AG09319 (cell line): ENCODE results near the gene AGK.
"Not testable (repeated sequence)": the region's sequence is repeated elsewhere in the genome, so short reads cannot be mapped to it uniquely, and the experiment has no call there.

Source experiments
- DNase-seq: peaks from one replicate; pipeline ENCODE4 v3.0.0-alpha.2; 2010; ENCODE audit warnings: low read depth; ENCODE audit errors: extremely low read depth
- CTCF ChIP-seq: IDR thresholded peaks from 2 replicates; pipeline ENCODE4 v1.5.1; 2011; ENCODE audit warnings: low read depth, mild to moderate bottlenecking, inconsistent platforms, low read length, moderate library complexity

The AGK gene

GRCh38 chr7:141575654-141576448 is 24.6 kb downstream of the AGK start:
- no peak for TF ChIP-seq CTCF
- DNase-seq, result no peak

- no peak for TF ChIP-seq CTCF
- DNase-seq, result no peak
Measured at GRCh38 chr7:141577043-141577839, 26.0 kb downstream of the AGK start.

- not testable (repeated sequence) for DNase-seq
Measured at GRCh38 chr7:141579953-141580352, 28.7 kb downstream of the AGK start.

- DNase-seq, result not testable (repeated sequence)
Measured at GRCh38 chr7:141582063-141582462, 30.9 kb downstream of the AGK start.

DNA sequence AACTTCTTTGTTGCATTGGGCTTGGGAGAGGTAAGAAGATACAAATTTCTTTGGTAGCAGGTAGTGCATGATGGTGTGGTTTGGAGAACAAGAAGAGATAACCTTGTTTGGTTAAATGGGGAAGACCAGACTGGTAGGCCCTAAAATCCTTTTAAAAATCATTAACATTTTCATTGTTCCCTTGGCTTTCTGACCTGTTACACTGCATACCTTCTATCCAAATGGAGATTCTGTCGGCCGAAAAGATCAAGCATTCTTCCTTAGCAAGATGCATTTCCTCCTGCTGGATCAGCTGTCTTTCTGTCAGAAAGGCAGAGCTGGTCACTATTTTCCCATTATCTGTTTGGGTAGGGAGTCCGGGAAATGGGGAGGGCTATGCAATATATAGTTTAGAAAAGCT is 33.7 kb downstream of the AGK start:
- TF ChIP-seq CTCF, result no peak
- DNase-seq, result no peak

- TF ChIP-seq CTCF, result no peak
- peak; percentile 19 for DNase-seq
Measured at GRCh38 chr7:141585592-141586510, 34.6 kb downstream of the AGK start.

DNA sequence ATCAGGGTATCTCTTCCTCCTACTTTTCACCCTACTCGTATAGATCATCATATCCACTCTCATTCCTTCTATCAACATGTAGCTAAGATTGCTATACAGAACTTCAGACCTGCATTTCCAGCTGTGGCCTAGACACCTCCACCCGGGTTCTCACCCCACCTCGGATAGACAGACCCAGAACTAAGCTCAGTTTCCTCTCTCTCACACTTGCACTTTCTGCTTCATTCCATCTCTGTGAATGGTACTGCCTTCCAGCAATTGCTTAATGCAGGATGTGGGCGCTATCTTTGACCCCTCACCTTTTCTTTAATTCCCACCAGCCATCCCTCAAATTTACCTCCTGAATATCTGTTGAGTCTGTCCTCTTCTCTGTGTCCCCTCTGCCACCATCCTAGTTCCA is 35.7 kb downstream of the AGK start:
- TF ChIP-seq CTCF, result no peak
- DNase-seq, result no peak

GRCh38 chr7:141587304-141587703 is 36.1 kb downstream of the AGK start:
- no peak for DNase-seq
- TF ChIP-seq CTCF, result no peak
